BLaER1 (cell line): ENCODE measurements around the gene ULK4.
"Not testable (repeated sequence)": the region's sequence is repeated elsewhere in the genome, so short reads cannot be mapped to it uniquely, and the experiment has no call there.

Experiments used
- H3K27ac ChIP-seq: shearing (Covaris generic); formaldehyde crosslinking; 2 replicates; pipeline ENCODE4 v1.8.1; 2022
- H3K27me3 ChIP-seq: shearing (Covaris generic); formaldehyde crosslinking; 2 replicates; pipeline ENCODE4 v1.8.1; 2022
- H3K36me3 ChIP-seq: shearing (Covaris generic); formaldehyde crosslinking; 2 replicates; pipeline ENCODE4 v1.8.1; 2022
- H3K4me1 ChIP-seq: shearing (Covaris generic); formaldehyde crosslinking; 2 replicates; pipeline ENCODE4 v1.8.1; 2022
- H3K4me2 ChIP-seq: shearing (Covaris generic); formaldehyde crosslinking; 2 replicates; pipeline ENCODE4 v1.8.1; 2022
- H3K4me3 ChIP-seq: shearing (Covaris generic); formaldehyde crosslinking; 2 replicates; pipeline ENCODE4 v1.8.1; 2022
- H3K9ac ChIP-seq: shearing (Covaris generic); formaldehyde crosslinking; 2 replicates; pipeline ENCODE4 v1.8.1; 2022
- H3K9me3 ChIP-seq: shearing (Covaris generic); formaldehyde crosslinking; 2 replicates; pipeline ENCODE4 v1.8.1; 2022
- H4K20me1 ChIP-seq: shearing (Covaris generic); formaldehyde crosslinking; 2 replicates; pipeline ENCODE4 v1.8.1; 2022
- Cebpa-rat ChIP-seq: shearing (Covaris generic); IDR thresholded peaks from 2 replicates; pipeline ENCODE4 v1.8.1; 2022

Gene ULK4

GRCh38 chr3:41652506-41652905, 309.4 kb downstream of the ULK4 start:
- H4K20me1 ChIP-seq: no peaks in the 10 kb centered on the region
- TF ChIP-seq Cebpa-rat: no peak
- no peak overlapping the region for H3K27ac ChIP-seq
- no peaks in the 10 kb centered on the region for H3K4me1 ChIP-seq
- no peak overlapping the region for H3K4me3 ChIP-seq
- H3K9ac ChIP-seq: no peak overlapping the region
- H3K4me2 ChIP-seq: no peak overlapping the region
- peaks cover 28% of the 10 kb centered on the region for H3K9me3 ChIP-seq
- no peaks in the 10 kb centered on the region for H3K27me3 ChIP-seq
- peaks cover 16% of the 10 kb centered on the region; the same call in 1 of the 2 replicates for H3K36me3 ChIP-seq

GRCh38 chr3:41651718-41652117, 310.2 kb downstream of the ULK4 start:
- H3K4me2 ChIP-seq: no peak overlapping the region
- H4K20me1 ChIP-seq: no peaks in the 10 kb centered on the region
- no peak overlapping the region for H3K4me3 ChIP-seq
- H3K27ac ChIP-seq: no peak overlapping the region
- TF ChIP-seq Cebpa-rat: no peak
- H3K4me1 ChIP-seq: no peaks in the 10 kb centered on the region
- peaks cover 28% of the 10 kb centered on the region for H3K9me3 ChIP-seq
- no peaks in the 10 kb centered on the region for H3K27me3 ChIP-seq
- H3K9ac ChIP-seq: no peak overlapping the region
- peaks cover 16% of the 10 kb centered on the region; the same call in 1 of the 2 replicates for H3K36me3 ChIP-seq

- Histone ChIP-seq H3K4me2 (no peak overlapping the region), H3K27me3 (no peaks in the 10 kb centered on the region), H4K20me1 (no peaks in the 10 kb centered on the region), H3K27ac (no peak overlapping the region), H3K36me3 (peaks cover 16% of the 10 kb centered on the region; the same call in 1 of the 2 replicates), H3K9me3 (peaks cover 28% of the 10 kb centered on the region), H3K4me1 (no peaks in the 10 kb centered on the region), H3K9ac (no peak overlapping the region), H3K4me3 (no peak overlapping the region)
- TF ChIP-seq Cebpa-rat: no peak
Observed at GRCh38 chr3:41650406-41650805, 311.5 kb downstream of the ULK4 start.

- Histone ChIP-seq H3K9ac (no peak overlapping the region), H3K4me3 (no peak overlapping the region), H3K9me3 (peaks cover 28% of the 10 kb centered on the region), H3K27me3 (no peaks in the 10 kb centered on the region), H3K4me2 (no peak overlapping the region), H3K4me1 (no peaks in the 10 kb centered on the region), H3K27ac (no peak overlapping the region), H3K36me3 (peaks cover 16% of the 10 kb centered on the region; the same call in 1 of the 2 replicates), H4K20me1 (no peaks in the 10 kb centered on the region)
- TF ChIP-seq Cebpa-rat: no peak
Observed at GRCh38 chr3:41649129-41649739, 312.7 kb downstream of the ULK4 start.

- H3K4me3 ChIP-seq: not testable (repeated sequence)
Observed at GRCh38 chr3:41647730-41648129, 314.2 kb downstream of the ULK4 start.

GRCh38 chr3:41640076-41640475, 321.8 kb downstream of the ULK4 start:
- Histone ChIP-seq H4K20me1 (no peaks in the 10 kb centered on the region), H3K4me1 (no peaks in the 10 kb centered on the region)
- no peak for TF ChIP-seq Cebpa-rat

More at GRCh38 chr3:41647730-41648129, 314.2 kb downstream of the ULK4 start:
- not testable (repeated sequence) for H3K9ac ChIP-seq, H4K20me1 ChIP-seq, H3K27ac ChIP-seq, H3K27me3 ChIP-seq, H3K4me2 ChIP-seq, H3K4me1 ChIP-seq
- Histone ChIP-seq H3K36me3 (peaks cover 16% of the 10 kb centered on the region; the same call in 1 of the 2 replicates), H3K9me3 (peaks cover 28% of the 10 kb centered on the region)

GRCh38 chr3:41638381-41638780, 323.5 kb downstream of the ULK4 start:
- no peaks in the 10 kb centered on the region for H3K4me1 ChIP-seq
- H3K36me3 ChIP-seq: no peaks in the 10 kb centered on the region
- no peak overlapping the region for H3K9ac ChIP-seq
- no peaks in the 10 kb centered on the region for H3K9me3 ChIP-seq
- H3K4me3 ChIP-seq: no peak overlapping the region
- no peak overlapping the region for H3K27ac ChIP-seq
- no peaks in the 10 kb centered on the region for H4K20me1 ChIP-seq
- TF ChIP-seq Cebpa-rat: no peak
- no peak overlapping the region for H3K4me2 ChIP-seq
- H3K27me3 ChIP-seq: no peaks in the 10 kb centered on the region

More at GRCh38 chr3:41640076-41640475, 321.8 kb downstream of the ULK4 start:
- Histone ChIP-seq H3K27ac (no peak overlapping the region), H3K36me3 (no peaks in the 10 kb centered on the region), H3K4me3 (no peak overlapping the region), H3K4me2 (no peak overlapping the region), H3K9ac (no peak overlapping the region), H3K9me3 (no peaks in the 10 kb centered on the region), H3K27me3 (no peaks in the 10 kb centered on the region)

- Histone ChIP-seq H3K4me3 (no peak overlapping the region), H3K36me3 (no peaks in the 10 kb centered on the region), H3K27ac (no peak overlapping the region), H3K27me3 (no peaks in the 10 kb centered on the region), H3K9me3 (no peaks in the 10 kb centered on the region), H3K9ac (no peak overlapping the region), H3K4me1 (no peaks in the 10 kb centered on the region), H3K4me2 (no peak overlapping the region), H4K20me1 (no peaks in the 10 kb centered on the region)
- no peak for TF ChIP-seq Cebpa-rat
Observed at GRCh38 chr3:41632700-41633099, 329.2 kb downstream of the ULK4 start.

- H3K36me3 ChIP-seq: no peaks in the 10 kb centered on the region
- no peaks in the 10 kb centered on the region for H3K4me1 ChIP-seq
- no peaks in the 10 kb centered on the region for H3K27me3 ChIP-seq
- H3K4me2 ChIP-seq: no peak overlapping the region
- H3K9ac ChIP-seq: no peak overlapping the region
- no peak overlapping the region for H3K27ac ChIP-seq
- no peak overlapping the region for H3K4me3 ChIP-seq
- H3K9me3 ChIP-seq: no peaks in the 10 kb centered on the region
- TF ChIP-seq Cebpa-rat: no peak
- H4K20me1 ChIP-seq: no peaks in the 10 kb centered on the region
Observed at GRCh38 chr3:41630708-41631107, 331.2 kb downstream of the ULK4 start.

GRCh38 chr3:41629986-41630385, 331.9 kb downstream of the ULK4 start:
- no peak overlapping the region for H3K27ac ChIP-seq
- H3K9ac ChIP-seq: no peak overlapping the region
- TF ChIP-seq Cebpa-rat: no peak
- no peaks in the 10 kb centered on the region for H3K4me1 ChIP-seq
- H3K4me2 ChIP-seq: no peak overlapping the region
- H3K27me3 ChIP-seq: no peaks in the 10 kb centered on the region
- no peaks in the 10 kb centered on the region for H3K9me3 ChIP-seq
- H3K36me3 ChIP-seq: no peaks in the 10 kb centered on the region
- no peaks in the 10 kb centered on the region for H4K20me1 ChIP-seq
- H3K4me3 ChIP-seq: no peak overlapping the region

GRCh38 chr3:41629072-41629471, 332.8 kb downstream of the ULK4 start:
- Histone ChIP-seq H3K4me3 (no peak overlapping the region), H4K20me1 (no peaks in the 10 kb centered on the region), H3K9ac (no peak overlapping the region), H3K36me3 (no peaks in the 10 kb centered on the region), H3K27me3 (no peaks in the 10 kb centered on the region), H3K27ac (no peak overlapping the region), H3K9me3 (no peaks in the 10 kb centered on the region), H3K4me1 (no peaks in the 10 kb centered on the region), H3K4me2 (no peak overlapping the region)
- no peak for TF ChIP-seq Cebpa-rat
